K562 (cell line): Measurements from ENCODE around the gene SPIB. TPM values are rescaled to one million over a fixed set of nuclear protein-coding genes. Genes with fewer than 3 reads are reported as not detected.

ENCODE experiments used
- ATAC-seq: fragments of 200-7000 bp; cut with Tn5 transposase; 3 replicates; pipeline ENCODE4 v1.9.1; 2020; ENCODE audit warnings: moderate library complexity
- BruUV-seq: library from RNA; stranded (reverse); fragments of 400-500 nt; replicated peaks from 2 replicates; lab custom pipeline; 2021; lab: Mats Ljungman, UMichigan
- CTCF ChIA-PET: fragments of 300-600 bp; formaldehyde crosslinking; extraction: SDS; loops from one replicate; lab custom pipeline; 2021; ENCODE audit warnings: low intra/inter-chr PET ratio; lab: Yijun Ruan, JAX
- POLR2A ChIA-PET: fragments of 300-600, 350-650 bp; sonication (Branson Sonifier 250); formaldehyde crosslinking; extraction: SDS; loops from one replicate; lab custom pipeline; 2021; ENCODE audit warnings: antibody characterized with exemption, inconsistent platforms; lab: Yijun Ruan, JAX
- DNase-seq, 4 experiments: peaks; one replicate each; pipeline versions ENCODE4 v3.0.0 to v3.0.0-alpha.2; 2011 to 2018; ENCODE audit warnings: low spot score in 3 of 4, mixed read lengths in 3 of 4; ENCODE audit errors: extremely low read depth in 1 of 4
- FAIRE-seq: peaks from 2 replicates; lab custom pipeline; 2011; peaks lifted over from hg19 to GRCh38; lab: Jason Lieb, UNC
- H2AFZ ChIP-seq: 2 replicates; pipeline ENCODE4 v1.6.0; 2011; ENCODE audit warnings: low read depth, low read length, control low read depth, inconsistent platforms
- H3K27ac ChIP-seq: fragments of 200-600 bp; 3 replicates; pipeline ENCODE4 v1.8.0; 2011; ENCODE audit warnings: low read depth, mild to moderate bottlenecking, control low read depth, inconsistent platforms, low read length, moderate library complexity, mixed read lengths; ENCODE audit errors: extremely low read depth
- H3K27me3 ChIP-seq, 2 experiments: fragments of 300-600 bp in 1 of 2; 2 replicates in 1 of 2; 3 replicates in 1 of 2; pipeline versions ENCODE4 v1.6.0 to v1.8.0; 2011; ENCODE audit warnings: inconsistent platforms in 2 of 2, low read length in 2 of 2, mild to moderate bottlenecking in 1 of 2, mixed read lengths in 1 of 2, moderate library complexity in 1 of 2; ENCODE audit not compliant: control insufficient read depth in 2 of 2, insufficient read depth in 2 of 2
- H3K36me3 ChIP-seq: fragments of 300-600 bp; 3 replicates; pipeline ENCODE4 v1.8.0; 2011; ENCODE audit warnings: mild to moderate bottlenecking, low read length, inconsistent platforms; ENCODE audit not compliant: control insufficient read depth, insufficient read depth
- H3K4me1 ChIP-seq, 2 experiments: fragments of 200-600 bp in 1 of 2; replicated peaks in 1 of 2; 2 replicates in 1 of 2; 3 replicates in 1 of 2; pipeline versions ENCODE4 v1.5.1 to v1.8.0; 2011; ENCODE audit warnings: inconsistent platforms in 2 of 2, low read length in 2 of 2, mild to moderate bottlenecking in 1 of 2, mixed read lengths in 1 of 2, moderate library complexity in 1 of 2; ENCODE audit not compliant: control insufficient read depth in 2 of 2, insufficient read depth in 2 of 2
- H3K4me2 ChIP-seq: 2 replicates; pipeline ENCODE4 v1.6.1; 2011; ENCODE audit warnings: low read length, control low read depth, inconsistent platforms, mixed read lengths; ENCODE audit not compliant: insufficient read depth
- H3K4me3 ChIP-seq: fragments of 200-600 bp; sonication (generic), shearing (Covaris generic); 2 replicates; pipeline ENCODE4 v1.5.1; 2016; ENCODE audit warnings: control low read depth, inconsistent platforms
- H3K79me2 ChIP-seq: fragments of 200-600 bp; 3 replicates; pipeline ENCODE4 v1.8.0; 2011; ENCODE audit warnings: low read length, inconsistent platforms; ENCODE audit not compliant: control insufficient read depth, insufficient read depth
- H3K9ac ChIP-seq, 2 experiments: 2 replicates each; pipeline versions ENCODE4 v1.6.0 to v1.6.1; 2011; ENCODE audit warnings: low read depth in 2 of 2, low read length in 2 of 2, control low read depth in 1 of 2, inconsistent platforms in 1 of 2, mild to moderate bottlenecking in 1 of 2, mixed read lengths in 1 of 2; ENCODE audit not compliant: insufficient read depth in 1 of 2
- H3K9me1 ChIP-seq: one replicate; pipeline ENCODE4 v1.6.0; 2011; ENCODE audit warnings: inconsistent platforms, mild to moderate bottlenecking, low read length, moderate library complexity; ENCODE audit not compliant: control insufficient read depth, insufficient read depth
- H3K9me3 ChIP-seq: replicated peaks from 2 replicates; pipeline ENCODE4 v1.5.1; 2011; ENCODE audit warnings: low read depth, low read length, inconsistent platforms; ENCODE audit not compliant: control insufficient read depth, insufficient read depth
- H4K20me1 ChIP-seq: replicated peaks from 2 replicates; pipeline ENCODE4 v1.6.1; 2011; ENCODE audit warnings: low read length, inconsistent platforms, mixed read lengths; ENCODE audit not compliant: control insufficient read depth, insufficient read depth
- BRF2 ChIP-seq: IDR thresholded peaks from 3 replicates; pipeline ENCODE4 v1.6.1; 2011; ENCODE audit warnings: borderline replicate concordance, mild to moderate bottlenecking; ENCODE audit not compliant: insufficient read length, insufficient read depth
- CEBPG ChIP-seq, 3 experiments: fragments of 200-800 bp in 1 of 3; sonication (Bioruptor generic) in 1 of 3; sonication (generic) in 1 of 3; formaldehyde crosslinking in 1 of 3; IDR thresholded peaks in 2 of 3; conservative IDR thresholded peaks in 1 of 3; 2 replicates each; pipeline versions ENCODE4 v1.6.1 to v1.8.0; 2016 to 2022; ENCODE audit warnings: missing compliant biosample characterization in 2 of 3, missing genetic modification characterization in 2 of 3, mild to moderate bottlenecking in 1 of 3, missing genetic modification reagents in 1 of 3
- DPF2 ChIP-seq: fragments of 450-650 bp; IDR thresholded peaks from 2 replicates; pipeline ENCODE4 v1.6.1; 2016
- E2F6 ChIP-seq, 2 experiments: IDR thresholded peaks; 2 replicates each; pipeline ENCODE4 v1.6.1; 2011; ENCODE audit warnings: borderline replicate concordance in 1 of 2, control low read depth in 1 of 2, low read depth in 1 of 2, low read length in 1 of 2, mild to moderate bottlenecking in 1 of 2, mixed read lengths in 1 of 2, moderate library complexity in 1 of 2; ENCODE audit not compliant: insufficient read depth in 1 of 2, insufficient read length in 1 of 2, poor library complexity in 1 of 2, severe bottlenecking in 1 of 2; ENCODE audit errors: extremely low read depth in 1 of 2
- EGR1 ChIP-seq: fragments of 450-650 bp; conservative IDR thresholded peaks from 2 replicates; pipeline ENCODE4 v1.6.1; 2017; ENCODE audit warnings: mild to moderate bottlenecking
- MBD2 ChIP-seq: sonication (generic); IDR thresholded peaks from 2 replicates; pipeline ENCODE4 v1.6.1; 2016; ENCODE audit warnings: low read depth, borderline replicate concordance
- MECOM ChIP-seq: fragments of 250-450 bp; sonication (Bioruptor Pico); IDR thresholded peaks from 2 replicates; pipeline ENCODE4 v1.8.0; 2022; ENCODE audit warnings: inconsistent platforms
- SPI1 ChIP-seq: IDR thresholded peaks from 2 replicates; pipeline ENCODE4 v1.6.1; 2011; ENCODE audit warnings: low read depth, low read length, control low read depth, borderline replicate concordance
- VEZF1 ChIP-seq: fragments of 200-800 bp; sonication (Bioruptor generic); IDR thresholded peaks from 2 replicates; pipeline ENCODE4 v1.6.1; 2017; ENCODE audit warnings: missing genetic modification characterization, missing compliant biosample characterization
- ZBTB7A ChIP-seq: IDR thresholded peaks from 2 replicates; pipeline ENCODE4 v1.6.1; 2011; ENCODE audit warnings: low read depth, mild to moderate bottlenecking, low read length, moderate library complexity, borderline replicate concordance; ENCODE audit not compliant: control insufficient read depth
- WGBS: fragments of 100-300 bp; shearing (Covaris generic); methylation state at CpG from one replicate; pipeline ENCODE4 v1.1.6; 2016; ENCODE audit warnings: low coverage, mixed read lengths; ENCODE audit not compliant: insufficient coverage; ENCODE audit errors: missing lambda C conversion rate; 5-methylcytosine and 5-hydroxymethylcytosine counted together
- in situ Hi-C: fragments of 300-500 bp; cut with MboI; formaldehyde crosslinking; loops from 4 replicates; pipeline ENCODE4 v1.15.0; 2018; ENCODE audit warnings: inconsistent platforms, mixed read lengths
- intact Hi-C: fragments of 100-400 bp; cut with micrococcal nuclease; formaldehyde crosslinking; loops from 2 replicates; pipeline ENCODE4 v1.14.2; 2022
- polyA plus RNA-seq, 8 experiments: library from polyadenylated mRNA; depleted of rRNA in 4 of 8; stranded (reverse) in 5 of 8; unstranded in 3 of 8; fragments of >200 nt; fragmentation: Nextera tagmentation in 2 of 8; fragmentation: Illumina TruSeq in 1 of 8; extraction: Ambion mirVana in 2 of 8; extraction: Trizol in 1 of 8; gene quantifications; 2 replicates each; pipeline versions ENCODE4 v1.2.1 to v1.2.3, GENCODE V29; 2011 to 2014; ENCODE audit warnings: inconsistent platforms in 1 of 8, missing spikeins in 1 of 8
- total RNA-seq, 7 experiments: library from RNA; depleted of rRNA in 6 of 7; stranded (reverse); fragments of >200 nt in 6 of 7; fragmentation: Illumina TruSeq in 2 of 7; extraction: Trizol in 2 of 7; gene quantifications; 2 replicates each; pipeline versions ENCODE4 v1.2.1 to v1.2.3, GENCODE V29; 2011 to 2021; ENCODE audit warnings: low replicate concordance in 1 of 7

The SPIB gene
- total and polyA plus RNA-seq, 9 of the 15 experiments (the other 6 are each of a cell fraction or from before 2014, with no cell fraction given) = 0.06 to 1.0 (median 0.43) TPM; not detected in 1

GRCh38 chr19:50415661-50416033 is 3.1 kb upstream of the SPIB start:
- 34% methylated on average over 18 of the region's 22 CpGs for WGBS
- intact Hi-C loops = loop anchor here (2.0 kb wide), 2 partner anchors 45 to 47 kb away; no protein-coding TSS in a partner anchor
- Histone ChIP-seq H3K4me1 (peaks cover 13 to 69% of the 10 kb centered on the region in 2 experiments), H4K20me1 (no peaks in the 10 kb centered on the region), H2AFZ (no peak overlapping the region), H3K4me3 (no peak overlapping the region), H3K27ac (peak overlapping the region; percentile 67; the same call in 1 of the 3 replicates), H3K9me3 (no peaks in the 10 kb centered on the region), H3K9ac (peak overlapping the region in 1 of 2 experiments; percentile 55; a peak in 1 of 4 replicates), H3K9me1 (no peaks in the 10 kb centered on the region), H3K79me2 (no peaks in the 10 kb centered on the region), H3K27me3 (no peaks in the 10 kb centered on the region), H3K4me2 (no peak overlapping the region), H3K36me3 (peaks cover 56% of the 10 kb centered on the region; the same call in 2 of the 3 replicates)
- ATAC-seq = peak; percentile 71
- no peak for FAIRE-seq
- in situ Hi-C loops = no loop called here
- no TSS peak for BruUV-seq
- ChIA-PET POLR2A (interaction anchor here (0.6 to 2.7 kb wide), 3 partner anchors 23 to 997 kb away, joined by 3 to 8 read pairs (median 3); partner anchors contain the start of gene POLD1), CTCF (interaction anchor here (0.7 to 2.2 kb wide), 2 partner anchors 47 kb away, joined by 4 to 13 read pairs; no protein-coding TSS in a partner anchor)
- peak; percentile 74 to 85 (median 80) for DNase-seq
- TF ChIP-seq VEZF1 (peak; percentile 55), MECOM (CRISPR knock-in tag) (no peak), SPI1 (peak; percentile 97), ZBTB7A (peak; percentile 91), DPF2 (no peak), CEBPG (CRISPR knock-in tag; IDR thresholded peaks at IDR 0.05) (no peak), CEBPG (tag; conservative IDR thresholded peaks at IDR 0.05 in 1 of 2, IDR thresholded peaks at IDR 0.05 in 1 of 2) (no peak), MBD2 (peak; percentile 11; the same call in 1 of the 2 replicates), E2F6 (IDR thresholded peaks at IDR 0.05; ENCODE audit: borderline replicate concordance in 1 of 2, extremely low read depth in 1 of 2, insufficient read depth in 1 of 2, insufficient read length in 1 of 2, low read depth in 1 of 2, low read length in 1 of 2, poor library complexity in 1 of 2, severe bottlenecking in 1 of 2) (peak in 1 of 2 experiments; percentile 80), BRF2 (no peak), EGR1 (0 out of 2 replicates have a peak, but pooled peaks have one; percentile 10)
